Subcutaneous adipose tissue (tissue), 4 donors: Measurements from ENCODE around the gene LPAR3. TPM values are rescaled to one million over a fixed set of nuclear protein-coding genes. Genes with fewer than 3 reads are reported as not detected.

Experiments used
- CTCF ChIP-seq: fragments of 450-650 bp; IDR thresholded peaks from one replicate; pipeline ENCODE4 v1.5.1; 2016; ENCODE audit warnings: low read depth, mild to moderate bottlenecking, control low read depth, antibody characterized with exemption, moderate library complexity
- total RNA-seq, 4 donors: library from RNA; depleted of rRNA; stranded (reverse); fragments of >200 nt; gene quantifications; one replicate each; pipeline ENCODE4 v1.1.0, GENCODE V29; 2016

LPAR3 gene
- total RNA-seq, 4 donors from 2014 or later: 1.0 TPM; not detected in 3

- no peak for TF ChIP-seq CTCF
Observed at GRCh38 chr1:84933011-84933611, 40.1 kb upstream of the LPAR3 start.

GRCh38 chr1:84930831-84931230 is 37.8 kb upstream of the LPAR3 start:
- no peak for TF ChIP-seq CTCF

- no peak for TF ChIP-seq CTCF
Observed at GRCh38 chr1:84930329-84930728, 37.3 kb upstream of the LPAR3 start.

DNA sequence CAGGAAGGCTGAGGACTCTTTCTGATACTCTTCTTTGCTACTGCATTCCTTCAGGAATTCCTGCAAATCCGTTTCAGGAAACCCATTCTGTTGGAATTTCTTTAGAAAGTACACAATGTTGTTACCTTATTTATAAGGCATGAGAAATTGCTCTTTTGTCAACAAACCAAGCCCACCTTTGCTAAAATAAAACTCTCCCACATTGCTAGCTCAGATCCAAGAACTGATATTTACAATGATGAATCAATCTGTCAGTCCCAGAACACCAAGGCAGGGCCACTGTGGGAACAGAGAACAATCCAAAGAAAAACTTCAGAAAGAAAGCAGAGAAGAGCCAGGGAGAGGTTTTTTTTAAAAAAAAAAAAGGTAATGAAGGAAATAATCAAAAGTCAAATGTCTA is 36.6 kb upstream of the LPAR3 start:
- no peak for TF ChIP-seq CTCF

- no peak for TF ChIP-seq CTCF
Observed at GRCh38 chr1:84928979-84929378, 36.0 kb upstream of the LPAR3 start.

GRCh38 chr1:84923317-84923716 is 30.3 kb upstream of the LPAR3 start:
- no peak for TF ChIP-seq CTCF

- TF ChIP-seq CTCF: no peak
Observed at GRCh38 chr1:84920159-84920558, 27.2 kb upstream of the LPAR3 start.
